ENCODE results near the gene CTDSPL.

GRCh38 chr3:37989821-37990480 lies 128.3 kb downstream of the CTDSPL start:
- TF ChIP-seq EP300 (IDR thresholded peaks at IDR 0.05; ENCODE audit: borderline replicate concordance in 1 of 2, control insufficient read depth in 1 of 2, low read depth in 2 of 2, low read length in 2 of 2): no peak
- TF ChIP-seq CBX3 (IDR thresholded peaks at IDR 0.05; ENCODE audit: borderline replicate concordance, low read depth): no peak
- TF ChIP-seq CTCF (IDR thresholded peaks at IDR 0.05 in 2 of 3, conservative IDR thresholded peaks at IDR 0.05 in 1 of 3; ENCODE audit: control insufficient read depth in 2 of 3, extremely low read depth in 1 of 3, insufficient read depth in 1 of 3, low read depth in 3 of 3, low read length in 3 of 3): no peak
- TF ChIP-seq ZNF592 (IDR thresholded peaks at IDR 0.05): no peak
- TF ChIP-seq ATF7 (IDR thresholded peaks at IDR 0.05; ENCODE audit: low read depth): no peak
- no peak for TF ChIP-seq EZH2 (IDR thresholded peaks at IDR 0.05; ENCODE audit: borderline replicate concordance, control insufficient read depth, low read depth, low read length)
- no peak for TF ChIP-seq RELA (IDR thresholded peaks at IDR 0.05; ENCODE audit: borderline replicate concordance, partially characterized antibody)
- TF ChIP-seq ESRRA (IDR thresholded peaks at IDR 0.05; ENCODE audit: low read length): no peak
- no peak for TF ChIP-seq RB1 (IDR thresholded peaks at IDR 0.05; ENCODE audit: borderline replicate concordance)

Data from GM12878 (cell line).